ENCODE results near the gene DBH. TPM values are rescaled to one million over a fixed set of nuclear protein-coding genes. Genes with fewer than 3 reads are reported as not detected.

Gene DBH
- polyA plus RNA-seq, 3 donors: not detected

DNA sequence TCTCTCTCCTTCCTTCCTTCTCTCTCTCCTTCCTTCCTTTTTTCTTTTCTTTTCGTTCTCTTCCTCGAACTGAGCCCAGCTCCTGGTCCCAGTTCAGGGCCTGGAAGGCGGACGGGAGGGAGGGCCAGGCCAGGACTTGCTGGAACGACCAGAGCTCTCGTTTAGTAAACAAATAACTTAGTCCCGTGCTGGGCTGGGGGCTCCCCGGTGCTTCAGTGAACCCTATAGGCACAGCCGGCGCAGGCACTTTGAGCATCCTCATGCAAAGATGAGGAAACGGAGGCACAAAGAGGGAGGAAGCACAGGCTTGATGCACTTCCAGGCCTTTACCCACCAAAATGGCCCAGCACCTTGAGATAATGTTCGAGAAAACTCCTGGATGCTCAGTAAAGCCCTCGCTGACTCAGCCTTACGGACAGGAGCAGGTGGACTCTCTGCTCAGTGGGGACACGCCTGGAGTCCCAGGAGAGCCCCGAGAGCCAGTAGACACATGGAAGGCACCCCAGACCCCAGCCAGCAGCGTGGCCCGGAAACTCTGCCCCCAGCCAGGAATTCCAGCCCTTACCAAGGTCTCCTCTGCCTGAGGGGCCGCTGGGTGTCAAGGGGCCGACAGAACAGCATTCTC is 45.8 kb upstream of the DBH start:
- Histone ChIP-seq H3K9me3 (replicated peaks in 1 of 2; ENCODE audit: control insufficient read depth in 1 of 2, insufficient read depth in 1 of 2, low read length in 2 of 2) (peaks cover 6 to 14% of the 10 kb centered on the region in 2 donors), H2AFZ (ENCODE audit: insufficient read depth, low read depth, low read length, poor library complexity, severe bottlenecking) (no peak overlapping the region), H3K9ac (ENCODE audit: insufficient read depth, low read length, poor library complexity, severe bottlenecking) (no peak overlapping the region), H3K4me3 (replicated peaks in 1 of 3; ENCODE audit: low read depth in 2 of 3, low read length in 3 of 3) (no peak overlapping the region), H3K27me3 (ENCODE audit: control insufficient read depth in 2 of 2, insufficient read depth in 2 of 2, low read length in 2 of 2) (peaks cover 0 to 17% of the 10 kb centered on the region in 2 donors), H3K79me2 (ENCODE audit: insufficient read depth, low read length) (no peaks in the 10 kb centered on the region), H3K27ac (ENCODE audit: low read depth in 1 of 2, low read length in 2 of 2) (no peak overlapping the region), H3K4me2 (replicated peaks; ENCODE audit: extremely low read depth, low read length, poor library complexity, severe bottlenecking) (no peak overlapping the region), H3K4me1 (ENCODE audit: control insufficient read depth in 1 of 2, insufficient read depth in 2 of 2, low read length in 2 of 2) (no peaks in the 10 kb centered on the region), H3K36me3 (replicated peaks in 1 of 2; ENCODE audit: control insufficient read depth in 1 of 2, insufficient read depth in 2 of 2, low read length in 2 of 2) (no peaks in the 10 kb centered on the region), H4K20me1 (ENCODE audit: insufficient read depth, low read length) (no peaks in the 10 kb centered on the region)
- H3K27me3 Mint-ChIP-seq (ENCODE audit: low read depth in 3 of 3): peaks cover 9 to 23% (median 19%) of the 10 kb centered on the region in 3 donors
- intact Hi-C loops (cut with micrococcal nuclease): no loop called here
- H3K27ac Mint-ChIP-seq: no peak overlapping the region
- H3K36me3 Mint-ChIP-seq: no peaks in the 10 kb centered on the region
- TF ChIP-seq, protein P1, sequence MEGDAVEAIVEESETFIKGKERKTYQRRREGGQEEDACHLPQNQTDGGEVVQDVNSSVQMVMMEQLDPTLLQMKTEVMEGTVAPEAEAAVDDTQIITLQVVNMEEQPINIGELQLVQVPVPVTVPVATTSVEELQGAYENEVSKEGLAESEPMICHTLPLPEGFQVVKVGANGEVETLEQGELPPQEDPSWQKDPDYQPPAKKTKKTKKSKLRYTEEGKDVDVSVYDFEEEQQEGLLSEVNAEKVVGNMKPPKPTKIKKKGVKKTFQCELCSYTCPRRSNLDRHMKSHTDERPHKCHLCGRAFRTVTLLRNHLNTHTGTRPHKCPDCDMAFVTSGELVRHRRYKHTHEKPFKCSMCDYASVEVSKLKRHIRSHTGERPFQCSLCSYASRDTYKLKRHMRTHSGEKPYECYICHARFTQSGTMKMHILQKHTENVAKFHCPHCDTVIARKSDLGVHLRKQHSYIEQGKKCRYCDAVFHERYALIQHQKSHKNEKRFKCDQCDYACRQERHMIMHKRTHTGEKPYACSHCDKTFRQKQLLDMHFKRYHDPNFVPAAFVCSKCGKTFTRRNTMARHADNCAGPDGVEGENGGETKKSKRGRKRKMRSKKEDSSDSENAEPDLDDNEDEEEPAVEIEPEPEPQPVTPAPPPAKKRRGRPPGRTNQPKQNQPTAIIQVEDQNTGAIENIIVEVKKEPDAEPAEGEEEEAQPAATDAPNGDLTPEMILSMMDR (IDR thresholded peaks at IDR 0.05): no peak
- no peak overlapping the region for H3K4me3 Mint-ChIP-seq
- WGBS (ENCODE audit: insufficient coverage): 79% methylated on average over 20 of the region's 20 CpGs
- no peak for DNase-seq
- H3K9me3 Mint-ChIP-seq: peaks cover 4 to 17% (median 12%) of the 10 kb centered on the region in 7 donors
- H3K4me1 Mint-ChIP-seq: no peaks in the 10 kb centered on the region

DNA sequence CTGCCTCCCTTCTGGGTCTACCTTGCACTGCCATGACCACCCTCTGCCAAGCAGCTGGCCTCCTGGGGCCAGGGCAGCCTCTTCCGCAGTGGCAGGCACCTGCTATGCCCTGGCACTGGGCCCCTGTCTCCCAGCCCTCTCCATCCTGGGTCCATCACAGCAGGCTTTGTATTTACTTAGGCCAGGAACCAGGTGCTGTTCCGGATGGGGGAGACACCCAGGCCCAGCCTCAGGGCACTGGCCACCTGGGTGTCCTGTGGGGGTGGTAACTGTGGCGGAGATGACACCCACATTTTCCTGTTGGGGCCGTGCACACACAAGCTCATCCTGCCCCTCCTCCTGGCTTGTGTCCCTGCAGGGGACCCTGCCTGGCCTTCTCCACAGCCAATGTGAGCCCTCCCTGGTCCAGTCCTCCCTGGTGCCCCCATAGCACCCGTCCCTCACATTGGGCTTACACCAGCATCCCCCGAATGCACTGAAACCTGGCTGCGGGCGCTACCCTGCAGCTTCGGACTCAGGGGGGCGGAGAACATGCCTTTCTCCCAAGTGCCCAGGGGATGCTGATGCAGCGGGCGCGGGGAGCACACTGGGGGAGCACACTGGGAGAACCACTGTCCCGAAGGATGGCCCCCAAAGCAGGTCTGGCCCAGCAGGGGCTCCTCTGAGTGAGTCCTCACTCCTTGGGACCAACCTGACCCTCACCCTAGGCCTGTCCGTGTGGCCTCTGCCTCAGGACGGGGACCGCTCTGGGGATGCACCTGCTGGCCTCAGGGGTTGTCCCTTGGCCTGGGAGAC is 44.9 kb upstream of the DBH start:
- Mint-ChIP-seq H3K4me3 (no peak overlapping the region), H3K27me3 (ENCODE audit: low read depth in 3 of 3) (peaks cover 5 to 14% (median 9%) of the 10 kb centered on the region in 3 donors), H3K4me1 (no peaks in the 10 kb centered on the region), H3K9me3 (peaks cover 13 to 25% (median 18%) of the 10 kb centered on the region in 7 donors), H3K36me3 (no peaks in the 10 kb centered on the region), H3K27ac (no peak overlapping the region)
- Histone ChIP-seq H3K27ac (ENCODE audit: low read depth in 1 of 2, low read length in 2 of 2) (no peak overlapping the region), H3K9ac (ENCODE audit: insufficient read depth, low read length, poor library complexity, severe bottlenecking) (no peak overlapping the region), H3K36me3 (replicated peaks in 1 of 2; ENCODE audit: control insufficient read depth in 1 of 2, insufficient read depth in 2 of 2, low read length in 2 of 2) (no peaks in the 10 kb centered on the region), H3K79me2 (ENCODE audit: insufficient read depth, low read length) (no peaks in the 10 kb centered on the region), H3K4me1 (ENCODE audit: control insufficient read depth in 1 of 2, insufficient read depth in 2 of 2, low read length in 2 of 2) (no peaks in the 10 kb centered on the region), H3K9me3 (replicated peaks in 1 of 2; ENCODE audit: control insufficient read depth in 1 of 2, insufficient read depth in 1 of 2, low read length in 2 of 2) (peaks cover 9 to 23% of the 10 kb centered on the region in 2 donors), H3K4me2 (replicated peaks; ENCODE audit: extremely low read depth, low read length, poor library complexity, severe bottlenecking) (no peak overlapping the region), H3K4me3 (replicated peaks in 1 of 3; ENCODE audit: low read depth in 2 of 3, low read length in 3 of 3) (no peak overlapping the region), H4K20me1 (ENCODE audit: insufficient read depth, low read length) (no peaks in the 10 kb centered on the region), H3K27me3 (ENCODE audit: control insufficient read depth in 2 of 2, insufficient read depth in 2 of 2, low read length in 2 of 2) (peaks cover 0 to 8% of the 10 kb centered on the region in 2 donors), H2AFZ (ENCODE audit: insufficient read depth, low read depth, low read length, poor library complexity, severe bottlenecking) (no peak overlapping the region)
- 94% methylated on average over 14 of the region's 17 CpGs for WGBS (ENCODE audit: insufficient coverage)
- DNase-seq: no peak
- TF ChIP-seq, protein P1 (IDR thresholded peaks at IDR 0.05): no peak
- intact Hi-C loops (cut with micrococcal nuclease): no loop called here

All from CD14-positive monocyte (primary cell).